ENCODE data around the gene CTRB2.

CTRB2 gene

DNA sequence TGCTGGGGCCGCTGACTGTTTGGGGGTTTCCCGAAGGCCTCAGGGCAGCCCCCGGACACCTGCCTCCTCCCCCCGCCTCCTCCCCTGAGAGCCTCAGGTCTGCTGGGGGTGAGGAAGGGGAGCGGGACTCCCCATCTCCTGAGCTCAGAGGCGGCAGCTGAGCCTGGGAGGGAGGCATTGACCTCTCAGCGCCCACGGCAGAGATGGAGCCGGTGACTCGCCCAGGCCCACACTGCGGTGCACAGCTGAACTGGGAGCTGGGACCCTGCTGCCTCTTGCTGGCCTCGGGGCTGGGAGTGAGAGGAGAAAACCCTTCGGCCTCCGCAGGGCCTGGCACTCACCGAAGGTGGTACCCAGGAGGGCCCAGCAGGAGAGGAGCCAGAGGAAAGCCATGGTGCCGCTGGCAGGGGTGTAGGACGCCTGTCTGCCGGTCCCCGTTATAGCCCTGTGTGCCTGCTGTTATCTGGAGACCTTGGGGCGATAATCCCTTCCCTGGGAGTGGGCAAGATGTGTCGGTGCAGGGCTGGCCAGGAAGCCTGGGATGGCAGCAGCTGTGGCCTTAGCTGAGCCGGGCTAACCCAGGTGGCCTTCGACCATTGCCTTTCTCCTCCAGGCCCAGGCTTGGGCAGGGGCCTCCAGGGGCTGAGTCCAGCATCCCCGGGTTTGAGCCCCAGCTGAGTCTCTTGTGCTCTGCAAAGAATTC, at the start of gene CTRB2:
CTRB2 (minus strand) TSS at position 413 of the 703 bp plus-strand sequence; CDS start at position 393, 20 bp downstream.
- TF ChIP-seq CTCF (conservative IDR thresholded peaks at IDR 0.05) = no peak
- no peak within 1 kb of the TSS for H3K27ac ChIP-seq

- H3K27ac ChIP-seq = no peak overlapping the region
- no peak for TF ChIP-seq CTCF (conservative IDR thresholded peaks at IDR 0.05)
These were observed 49.2 kb upstream of the CTRB2 start for GRCh38 chr16:75256059-75256571.

DNA sequence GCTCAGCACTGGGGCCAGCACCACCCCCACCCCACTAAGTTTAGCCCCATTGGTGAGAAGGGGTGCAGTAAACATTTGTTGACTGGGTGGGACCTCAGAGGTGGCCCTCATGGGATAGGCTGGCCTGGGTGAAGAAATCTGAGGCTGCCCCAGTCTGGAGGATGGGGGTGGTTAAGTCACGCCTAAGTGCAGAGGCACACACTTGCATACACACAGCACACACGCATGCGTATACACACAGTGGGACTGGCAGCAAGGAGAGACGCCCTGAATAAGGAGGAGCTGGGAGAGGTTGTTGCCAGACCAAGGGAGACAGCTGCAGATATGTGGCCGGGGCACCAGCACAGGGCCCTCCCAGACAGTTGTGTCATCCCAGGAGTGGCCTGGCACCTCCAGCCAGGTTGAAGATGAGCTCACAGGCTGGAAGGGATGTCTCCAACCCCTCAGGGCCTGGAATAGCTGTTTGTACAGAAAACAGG, 47.4 kb upstream of the CTRB2 start:
- no peak overlapping the region for H3K27ac ChIP-seq
- TF ChIP-seq CTCF (conservative IDR thresholded peaks at IDR 0.05) = no peak

DNA sequence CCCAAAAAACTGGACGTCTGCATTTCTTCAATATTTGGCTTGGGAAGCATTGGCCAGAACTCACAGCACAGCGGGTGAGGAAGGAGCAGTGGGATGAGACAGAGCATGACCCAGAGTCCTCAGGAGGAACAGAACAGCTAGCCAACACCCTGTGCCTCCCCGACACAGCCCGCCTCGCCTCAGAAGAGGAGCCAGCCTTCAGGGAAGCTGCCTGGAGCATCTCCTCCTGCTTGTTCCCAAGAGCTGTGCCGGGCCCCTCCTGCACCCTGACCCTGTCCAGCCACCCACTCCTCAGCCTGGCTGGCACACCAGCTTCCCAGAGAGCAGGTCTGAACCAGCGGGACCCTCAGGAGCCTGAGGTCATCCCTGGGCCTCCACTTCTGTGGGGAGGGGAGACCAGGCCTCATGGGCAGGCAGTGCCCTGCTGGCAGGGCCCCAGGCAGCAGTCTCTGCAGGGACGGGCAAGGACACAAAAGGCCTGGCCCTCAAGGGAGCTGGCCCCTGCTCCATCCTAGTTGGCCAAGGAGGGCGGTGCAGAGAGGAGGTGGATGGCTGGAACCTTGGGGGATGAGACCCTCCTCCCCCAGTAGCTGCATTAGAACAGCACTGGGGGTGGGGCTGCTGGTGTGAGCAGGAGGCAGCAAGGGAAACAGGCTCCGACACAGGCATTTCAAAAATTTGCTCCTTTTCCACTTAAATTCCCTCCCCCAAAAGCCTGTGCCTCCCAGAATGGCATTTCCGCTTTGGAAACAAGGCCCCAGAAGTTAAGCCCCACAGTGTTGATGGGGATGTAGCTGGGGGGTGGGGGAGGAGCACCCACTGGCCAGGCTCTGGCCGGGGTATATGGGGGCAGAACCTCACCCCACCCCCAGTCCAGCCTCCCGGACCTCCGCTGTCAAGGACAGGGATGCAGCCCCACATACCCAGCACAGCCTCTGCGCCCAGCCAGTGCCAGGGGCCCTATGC, 46.3 kb upstream of the CTRB2 start:
- no peak for TF ChIP-seq CTCF (conservative IDR thresholded peaks at IDR 0.05)
- peak overlapping the region; percentile 87 for H3K27ac ChIP-seq

- H3K27ac ChIP-seq = peak overlapping the region; percentile 87
- TF ChIP-seq CTCF (conservative IDR thresholded peaks at IDR 0.05) = no peak
These were observed 45.3 kb upstream of the CTRB2 start for GRCh38 chr16:75252049-75252864.

DNA sequence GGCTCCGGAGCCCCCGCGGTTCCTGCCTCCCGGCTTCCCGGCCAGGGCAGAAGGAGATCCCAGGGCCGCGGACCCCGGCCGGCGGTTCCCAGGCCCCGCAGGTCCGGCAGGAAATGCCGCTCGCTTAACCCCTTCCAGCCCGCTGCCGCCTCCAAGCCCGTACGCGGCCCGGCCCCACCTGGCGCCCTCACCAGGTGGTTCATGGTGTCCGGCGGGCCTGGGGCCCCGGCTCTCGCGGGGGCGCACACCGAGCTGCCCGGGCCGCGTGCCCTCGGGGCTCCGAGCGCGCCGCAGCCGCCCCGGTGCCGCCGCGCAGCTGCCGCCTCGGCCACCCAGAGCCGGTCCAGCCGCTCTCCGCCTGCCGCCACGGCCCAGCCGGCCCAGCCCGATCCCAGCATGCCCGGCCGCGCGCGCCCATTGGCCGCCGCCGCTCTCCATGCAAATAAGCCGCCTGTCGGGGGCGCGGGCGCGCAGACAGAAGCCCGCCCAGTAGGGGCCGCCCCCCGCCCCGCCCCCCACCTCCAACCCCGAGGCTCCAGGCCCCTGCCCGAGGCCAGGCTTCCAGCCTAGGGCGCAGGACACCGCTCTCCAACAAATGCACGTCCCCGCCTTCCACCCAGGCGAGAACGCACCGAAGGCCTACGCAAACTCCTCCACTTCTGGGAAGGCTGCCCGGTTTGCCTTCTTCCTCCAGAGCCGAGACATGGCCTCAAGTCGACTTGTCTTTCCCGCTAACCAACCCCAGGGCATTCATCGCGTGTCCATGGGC, 44.5 kb upstream of the CTRB2 start, which contains the start of gene BCAR1:
BCAR1 (minus strand) TSS at position 345 of the 769 bp plus-strand sequence; CDS start at position 203, 142 bp downstream.
- H3K27ac ChIP-seq = peak within 1 kb of the TSS; percentile 87
- no peak for TF ChIP-seq CTCF (conservative IDR thresholded peaks at IDR 0.05)

Data from VCaP (cell line).